H1 (cell line): ENCODE measurements around the gene PRR33. TPM values are rescaled to one million over a fixed set of nuclear protein-coding genes. Genes with fewer than 3 reads are reported as not detected.

Source experiments
- CTCF ChIA-PET: fragments of 300-600 bp; sonication (Branson Sonifier 250); formaldehyde crosslinking; loops from one replicate; lab custom pipeline; 2021; ENCODE audit not compliant: partially characterized antibody; lab: Charles Lee
- POLR2A ChIA-PET: fragments of 300-600 bp; sonication (Branson Sonifier 250); formaldehyde crosslinking; loops from one replicate; lab custom pipeline; 2021; ENCODE audit warnings: inconsistent platforms; ENCODE audit not compliant: partially characterized antibody; lab: Charles Lee
- DNase-seq, 2 experiments: peaks; one replicate each; pipeline versions ENCODE4 v3.0.0 to v3.0.0-alpha.2; 2010 to 2022; ENCODE audit warnings: low spot score in 2 of 2, low read depth in 1 of 2, mixed read lengths in 1 of 2
- FAIRE-seq: peaks from 2 replicates; lab custom pipeline; 2011; peaks lifted over from hg19 to GRCh38; lab: Jason Lieb, UNC
- H2AFZ ChIP-seq: 2 replicates; pipeline ENCODE4 v1.8.1; 2012; ENCODE audit warnings: low read length, inconsistent platforms
- H2AK5ac ChIP-seq: 2 replicates; pipeline ENCODE4 v1.6.1; 2013; ENCODE audit warnings: low read depth, low read length
- H2BK120ac ChIP-seq: replicated peaks from 2 replicates; pipeline ENCODE3; 2013; ENCODE audit warnings: low read depth, low read length, inconsistent platforms
- H2BK12ac ChIP-seq: 2 replicates; pipeline ENCODE4 v1.6.1; 2013; ENCODE audit warnings: low read depth, low read length
- H2BK15ac ChIP-seq: 2 replicates; pipeline ENCODE4 v1.6.1; 2013; ENCODE audit warnings: low read length
- H2BK20ac ChIP-seq: 2 replicates; pipeline ENCODE4 v1.6.1; 2013; ENCODE audit warnings: low read length
- H2BK5ac ChIP-seq: 2 replicates; pipeline ENCODE4 v1.6.1; 2013; ENCODE audit warnings: low read depth, low read length
- H3K14ac ChIP-seq: 2 replicates; pipeline ENCODE4 v1.6.1; 2013; ENCODE audit warnings: inconsistent platforms; ENCODE audit not compliant: insufficient read length
- H3K18ac ChIP-seq: 2 replicates; pipeline ENCODE4 v1.6.1; 2013; ENCODE audit warnings: low read length; ENCODE audit errors: extremely low read depth
- H3K23ac ChIP-seq: 2 replicates; pipeline ENCODE4 v1.6.1; 2013; ENCODE audit warnings: inconsistent platforms; ENCODE audit not compliant: insufficient read length
- H3K23me2 ChIP-seq: 2 replicates; pipeline ENCODE4 v1.6.1; 2013; ENCODE audit warnings: low read depth, low read length
- H3K27ac ChIP-seq: 2 replicates; pipeline ENCODE4 v1.6.1; 2011; ENCODE audit warnings: low read depth, low read length, inconsistent platforms
- H3K27me3 ChIP-seq, 4 experiments: replicated peaks in 1 of 4; 1 replicate in 1 of 4; 2 replicates in 3 of 4; pipeline versions ENCODE4 v1.6.1 to v1.8.1; 2011 to 2013; ENCODE audit warnings: low read length in 3 of 4, mild to moderate bottlenecking in 3 of 4, inconsistent platforms in 2 of 4, mixed read lengths in 2 of 4, moderate library complexity in 1 of 4; ENCODE audit not compliant: control insufficient read depth in 3 of 4, insufficient read depth in 3 of 4; ENCODE audit errors: extremely low read depth in 1 of 4
- H3K36me3 ChIP-seq, 4 experiments: 2 replicates each; pipeline versions ENCODE4 v1.6.1 to v1.8.1; 2011 to 2013; ENCODE audit warnings: mild to moderate bottlenecking in 4 of 4, low read length in 3 of 4, moderate library complexity in 2 of 4, control low read depth in 1 of 4, inconsistent platforms in 1 of 4; ENCODE audit not compliant: insufficient read depth in 4 of 4, control insufficient read depth in 2 of 4
- H3K4ac ChIP-seq: replicated peaks from 2 replicates; pipeline ENCODE3; 2013; ENCODE audit warnings: low read length, low read depth, mixed read lengths, inconsistent platforms; ENCODE audit not compliant: insufficient read length
- H3K4me1 ChIP-seq, 4 experiments: replicated peaks in 1 of 4; 1 replicate in 1 of 4; 2 replicates in 3 of 4; pipeline versions ENCODE4 v1.6.1 to v1.8.1; 2011 to 2013; ENCODE audit warnings: low read length in 3 of 4, inconsistent platforms in 2 of 4, mixed read lengths in 1 of 4; ENCODE audit not compliant: insufficient read depth in 4 of 4, control insufficient read depth in 3 of 4
- H3K4me2 ChIP-seq, 2 experiments: 2 replicates each; pipeline versions ENCODE4 v1.6.1 to v1.8.1; 2011 to 2013; ENCODE audit warnings: low read depth in 2 of 2, low read length in 2 of 2, control low read depth in 1 of 2, inconsistent platforms in 1 of 2, mild to moderate bottlenecking in 1 of 2; ENCODE audit not compliant: insufficient read depth in 1 of 2
- H3K4me3 ChIP-seq, 4 experiments: fragments of 200-600, 300-600 bp in 1 of 4; sonication (generic), shearing (Covaris generic), sonication (Bioruptor Twin) in 1 of 4; 2 replicates each; pipeline versions ENCODE4 v1.5.1 to v1.8.1; 2011 to 2016; ENCODE audit warnings: low read length in 4 of 4, low read depth in 3 of 4, control low read depth in 2 of 4, inconsistent platforms in 2 of 4, mild to moderate bottlenecking in 2 of 4, mixed read lengths in 1 of 4, moderate library complexity in 1 of 4; ENCODE audit not compliant: insufficient read depth in 2 of 4; ENCODE audit errors: extremely low read depth in 1 of 4
- H3K56ac ChIP-seq: replicated peaks from 2 replicates; pipeline ENCODE3; 2013; ENCODE audit warnings: low read depth, mild to moderate bottlenecking, mixed read lengths, low read length, inconsistent platforms; ENCODE audit not compliant: insufficient read length
- H3K79me1 ChIP-seq: 2 replicates; pipeline ENCODE4 v1.6.1; 2013; ENCODE audit warnings: low read depth, low read length, control low read depth
- H3K79me2 ChIP-seq, 2 experiments: 2 replicates each; pipeline versions ENCODE4 v1.6.1 to v1.8.1; 2012 to 2013; ENCODE audit warnings: low read length in 2 of 2, mild to moderate bottlenecking in 2 of 2, inconsistent platforms in 1 of 2; ENCODE audit not compliant: insufficient read depth in 2 of 2, control insufficient read depth in 1 of 2
- H3K9ac ChIP-seq, 4 experiments: replicated peaks in 1 of 4; 1 replicate in 1 of 4; 2 replicates in 3 of 4; pipeline versions ENCODE4 v1.6.1 to v1.8.1; 2011 to 2013; ENCODE audit warnings: low read depth in 3 of 4, low read length in 3 of 4, control low read depth in 2 of 4, mild to moderate bottlenecking in 2 of 4, moderate library complexity in 2 of 4, inconsistent platforms in 1 of 4; ENCODE audit errors: extremely low read depth in 1 of 4
- H3K9me3 ChIP-seq, 2 experiments: 2 replicates each; pipeline versions ENCODE4 v1.6.1 to v1.8.1; 2012 to 2013; ENCODE audit warnings: mild to moderate bottlenecking in 2 of 2, moderate library complexity in 2 of 2, control low read depth in 1 of 2, inconsistent platforms in 1 of 2, low read depth in 1 of 2, low read length in 1 of 2, mixed read lengths in 1 of 2; ENCODE audit not compliant: insufficient read depth in 2 of 2
- H4K20me1 ChIP-seq, 2 experiments: replicated peaks in 1 of 2; 2 replicates each; pipeline versions ENCODE3 to v1.8.1; 2011 to 2013; ENCODE audit warnings: inconsistent platforms in 2 of 2, low read length in 2 of 2, mild to moderate bottlenecking in 1 of 2; ENCODE audit not compliant: insufficient read depth in 2 of 2, control insufficient read depth in 1 of 2
- H4K5ac ChIP-seq: 2 replicates; pipeline ENCODE4 v1.6.1; 2013; ENCODE audit warnings: low read length, low read depth, mixed read lengths, inconsistent platforms; ENCODE audit not compliant: insufficient read length
- H4K8ac ChIP-seq: 2 replicates; pipeline ENCODE4 v1.8.0; 2013; ENCODE audit warnings: mild to moderate bottlenecking, moderate library complexity, low read length, inconsistent platforms; ENCODE audit not compliant: insufficient read depth; ENCODE audit errors: extremely low read depth
- H4K91ac ChIP-seq: replicated peaks from 2 replicates; pipeline ENCODE3; 2013; ENCODE audit warnings: low read length, mixed read lengths, inconsistent platforms; ENCODE audit not compliant: insufficient read length
- CEBPB ChIP-seq: IDR thresholded peaks from 2 replicates; pipeline ENCODE4 v1.6.1; 2012; ENCODE audit warnings: low read depth, low read length
- HDAC6 ChIP-seq: IDR thresholded peaks from one replicate; pipeline ENCODE4 v1.7.1; 2012; ENCODE audit warnings: low read depth, mild to moderate bottlenecking, inconsistent platforms, low read length, moderate library complexity
- KDM4A ChIP-seq: IDR thresholded peaks from one replicate; pipeline ENCODE4 v1.7.1; 2012; ENCODE audit warnings: low read depth, mild to moderate bottlenecking, moderate library complexity, low read length, inconsistent platforms; ENCODE audit not compliant: severe bottlenecking
- PHF8 ChIP-seq: fragments of 200-600 bp; sonication (generic); conservative IDR thresholded peaks from 2 replicates; pipeline ENCODE4 v1.7.1; 2012; ENCODE audit warnings: low read depth, mild to moderate bottlenecking, inconsistent platforms, low read length, moderate library complexity
- RNF2 ChIP-seq: fragments of 200-900, 300-1000 bp; sonication (generic); IDR thresholded peaks from 2 replicates; pipeline ENCODE4 v1.7.1; 2016; ENCODE audit warnings: borderline replicate concordance, low read depth, mild to moderate bottlenecking, antibody characterized with exemption, low read length; ENCODE audit not compliant: poor library complexity, severe bottlenecking; ENCODE audit errors: missing control alignments
- TAF1 ChIP-seq: IDR thresholded peaks from 2 replicates; pipeline ENCODE4 v1.6.1; 2011; ENCODE audit warnings: mild to moderate bottlenecking, low read depth, low read length
- TEAD4 ChIP-seq: IDR thresholded peaks from 2 replicates; pipeline ENCODE4 v1.6.1; 2012; ENCODE audit warnings: low read depth, low read length, inconsistent platforms, mixed read lengths
- WGBS, 2 experiments: shearing (Covaris generic) in 1 of 2; methylation state at CpG; one replicate each; pipeline versions ENCODE4 v1.1.6 to v1.1.7; 2013 to 2015; ENCODE audit warnings: low lambda C conversion rate in 2 of 2, mixed read lengths in 2 of 2, inconsistent platforms in 1 of 2, low coverage in 1 of 2, missing lambda C conversion rate in 1 of 2; ENCODE audit not compliant: insufficient replicate concordance in 2 of 2, insufficient coverage in 1 of 2, insufficient read length in 1 of 2; ENCODE audit errors: extremely low coverage in 1 of 2, missing lambda C conversion rate in 1 of 2; 5-methylcytosine and 5-hydroxymethylcytosine counted together
- polyA plus RNA-seq, 7 experiments: library from polyadenylated mRNA; depleted of rRNA in 3 of 7; stranded (reverse) in 5 of 7; unstranded in 2 of 7; fragments of >200 nt in 5 of 7; fragments of 200-250 nt in 2 of 7; gene quantifications; 1 replicate in 5 of 7; 2 replicates in 1 of 7; 4 replicates in 1 of 7; pipeline versions ENCODE4 v1.2.1 to v1.2.3, GENCODE V29; 2011 to 2013; ENCODE audit warnings: missing spikeins in 2 of 7, mixed read lengths in 2 of 7
- total RNA-seq: library from RNA; stranded (reverse); fragmentation: NEBNext Ultra II Directional; extraction: Animal tissue kit (Norgen Biotek cat#: 25700); gene quantifications from 2 replicates; pipeline ENCODE4 v1.2.1, GENCODE V29; 2021
- TF ChIP-seq, protein P1 (sequence below), 3 experiments: IDR thresholded peaks; 1 replicate in 2 of 3; 2 replicates in 1 of 3; pipeline versions ENCODE4 v1.5.1 to v1.6.1; 2011; ENCODE audit warnings: low read length in 3 of 3, mild to moderate bottlenecking in 3 of 3, inconsistent platforms in 2 of 3, low read depth in 1 of 3, moderate library complexity in 1 of 3; ENCODE audit not compliant: insufficient read depth in 1 of 3; ENCODE audit errors: control extremely low read depth in 1 of 3
- TF ChIP-seq, protein P2 (sequence below): IDR thresholded peaks from 2 replicates; pipeline ENCODE4 v1.6.1; 2012; ENCODE audit warnings: inconsistent platforms

PRR33 gene
- total and polyA plus RNA-seq, 2 of the 8 experiments (the other 6 are each of a cell fraction or from before 2014, with no cell fraction given) = 0.02 TPM; not detected in 1

DNA sequence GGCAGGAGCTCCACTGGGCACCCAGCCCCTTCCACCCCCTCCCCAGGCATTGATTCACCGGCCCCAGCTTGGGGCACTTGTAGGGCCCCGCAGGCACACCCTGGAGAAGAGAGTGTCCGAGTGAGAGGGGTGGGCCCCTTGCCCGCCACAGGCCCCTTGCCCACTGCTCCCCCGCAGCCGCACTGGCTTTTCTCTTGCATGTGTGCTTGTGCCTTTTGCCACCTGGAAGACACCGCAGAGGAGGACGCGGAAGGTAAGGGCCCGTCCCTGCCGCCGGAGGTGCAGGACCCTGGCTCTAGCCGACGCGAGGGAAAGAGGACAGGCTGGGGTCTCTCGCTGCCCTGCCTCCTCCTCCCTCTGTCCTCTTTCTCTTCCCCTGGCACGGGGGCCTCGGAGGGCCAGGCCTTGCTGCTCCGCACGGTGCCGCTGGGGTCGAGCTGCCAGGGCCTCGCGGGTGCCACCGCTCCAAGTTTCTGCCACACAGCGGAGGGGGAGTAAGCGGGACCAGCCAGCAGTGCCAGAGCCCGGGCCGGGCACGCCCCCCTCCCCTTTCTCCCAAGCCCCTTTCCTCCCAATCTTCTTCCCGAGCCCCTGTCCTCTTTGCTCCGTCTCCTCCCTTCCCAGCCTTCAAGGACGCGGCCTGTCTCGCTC is 37.3 kb upstream of the PRR33 start:
- Histone ChIP-seq H3K27me3 (no peaks in the 10 kb centered on the region), H3K9ac (no peak overlapping the region), H2BK120ac (no peak overlapping the region), H2BK12ac (no peak overlapping the region), H3K9me3 (no peaks in the 10 kb centered on the region), H3K4ac (no peak overlapping the region), H2BK5ac (no peak overlapping the region), H3K79me1 (no peaks in the 10 kb centered on the region), H4K8ac (no peak overlapping the region; the same call in 1 of the 2 replicates), H3K4me1 (peaks cover 0 to 3% (median 0%) of the 10 kb centered on the region in 4 experiments; a peak in 3 of 7 replicates), H3K18ac (no peak overlapping the region), H3K4me3 (no peak overlapping the region), H4K91ac (no peak overlapping the region), H3K23me2 (peaks cover 4% of the 10 kb centered on the region; the same call in 1 of the 2 replicates), H2BK15ac (no peak overlapping the region), H3K4me2 (no peak overlapping the region), H3K36me3 (no peaks in the 10 kb centered on the region), H4K20me1 (no peaks in the 10 kb centered on the region), H3K79me2 (no peaks in the 10 kb centered on the region), H4K5ac (no peak overlapping the region), H2BK20ac (no peak overlapping the region), H3K23ac (no peak overlapping the region), H2AK5ac (no peak overlapping the region), H3K56ac (no peak overlapping the region), H2AFZ (no peak overlapping the region), H3K14ac (no peak overlapping the region), H3K27ac (no peak overlapping the region)
- FAIRE-seq (no peak), DNase-seq (no peak)
- ChIA-PET POLR2A (interaction anchor here (0.6 kb wide), 1 partner anchor 576 kb away, joined by 3 read pairs; no protein-coding TSS in a partner anchor), CTCF (interaction anchor here (0.7 to 2.9 kb wide), 5 partner anchors 11 to 361 kb away, joined by 3 to 11 read pairs (median 4); no protein-coding TSS in a partner anchor)
- WGBS, 2 experiments = 83% methylated on average over 20 of the region's 35 CpGs; no CpG with 5 or more reads in 1 of the 2 experiments
- TF ChIP-seq RNF2 (no peak), KDM4A (no peak), TEAD4 (no peak), TAF1 (no peak), CEBPB (no peak), HDAC6 (no peak), PHF8 (no peak)
- TF ChIP-seq, protein P1, sequence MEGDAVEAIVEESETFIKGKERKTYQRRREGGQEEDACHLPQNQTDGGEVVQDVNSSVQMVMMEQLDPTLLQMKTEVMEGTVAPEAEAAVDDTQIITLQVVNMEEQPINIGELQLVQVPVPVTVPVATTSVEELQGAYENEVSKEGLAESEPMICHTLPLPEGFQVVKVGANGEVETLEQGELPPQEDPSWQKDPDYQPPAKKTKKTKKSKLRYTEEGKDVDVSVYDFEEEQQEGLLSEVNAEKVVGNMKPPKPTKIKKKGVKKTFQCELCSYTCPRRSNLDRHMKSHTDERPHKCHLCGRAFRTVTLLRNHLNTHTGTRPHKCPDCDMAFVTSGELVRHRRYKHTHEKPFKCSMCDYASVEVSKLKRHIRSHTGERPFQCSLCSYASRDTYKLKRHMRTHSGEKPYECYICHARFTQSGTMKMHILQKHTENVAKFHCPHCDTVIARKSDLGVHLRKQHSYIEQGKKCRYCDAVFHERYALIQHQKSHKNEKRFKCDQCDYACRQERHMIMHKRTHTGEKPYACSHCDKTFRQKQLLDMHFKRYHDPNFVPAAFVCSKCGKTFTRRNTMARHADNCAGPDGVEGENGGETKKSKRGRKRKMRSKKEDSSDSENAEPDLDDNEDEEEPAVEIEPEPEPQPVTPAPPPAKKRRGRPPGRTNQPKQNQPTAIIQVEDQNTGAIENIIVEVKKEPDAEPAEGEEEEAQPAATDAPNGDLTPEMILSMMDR (IDR thresholded peaks at IDR 0.05; ENCODE audit: control extremely low read depth in 1 of 3, insufficient read depth in 1 of 3, low read depth in 1 of 3, low read length in 3 of 3) = no peak
- TF ChIP-seq, protein P2, sequence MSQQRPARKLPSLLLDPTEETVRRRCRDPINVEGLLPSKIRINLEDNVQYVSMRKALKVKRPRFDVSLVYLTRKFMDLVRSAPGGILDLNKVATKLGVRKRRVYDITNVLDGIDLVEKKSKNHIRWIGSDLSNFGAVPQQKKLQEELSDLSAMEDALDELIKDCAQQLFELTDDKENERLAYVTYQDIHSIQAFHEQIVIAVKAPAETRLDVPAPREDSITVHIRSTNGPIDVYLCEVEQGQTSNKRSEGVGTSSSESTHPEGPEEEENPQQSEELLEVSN = no peak
